GM19238 (cell line): ENCODE results near the gene NUBP2.

Source experiments
- DNase-seq: peaks from one replicate; pipeline ENCODE4 v3.0.0; 2011; ENCODE audit warnings: low spot score; ENCODE audit not compliant: insufficient read length

NUBP2 gene

GRCh38 chr16:1758923-1759322, 23.8 kb upstream of the NUBP2 start:
- no peak for DNase-seq

- DNase-seq, result no peak
Measured at GRCh38 chr16:1759511-1759910, 23.2 kb upstream of the NUBP2 start.

- no peak for DNase-seq
Measured at GRCh38 chr16:1760911-1761310, 21.8 kb upstream of the NUBP2 start.

GRCh38 chr16:1761751-1762150, 21.0 kb upstream of the NUBP2 start:
- DNase-seq, result no peak

- no peak for DNase-seq
Measured at GRCh38 chr16:1762196-1762878, 20.4 kb upstream of the NUBP2 start.

- DNase-seq, result no peak
Measured at GRCh38 chr16:1762879-1763520, 19.8 kb upstream of the NUBP2 start.

GRCh38 chr16:1763521-1764511, 18.9 kb upstream of the NUBP2 start:
- DNase-seq, result no peak

GRCh38 chr16:1764971-1765370, 17.8 kb upstream of the NUBP2 start:
- DNase-seq, result no peak

GRCh38 chr16:1765826-1766225, 16.9 kb upstream of the NUBP2 start:
- no peak for DNase-seq

GRCh38 chr16:1766231-1766630, 16.5 kb upstream of the NUBP2 start:
- DNase-seq, result no peak

GRCh38 chr16:1766701-1767100, 16.1 kb upstream of the NUBP2 start:
- DNase-seq, result no peak

- DNase-seq, result no peak
Measured at GRCh38 chr16:1767116-1767994, 15.4 kb upstream of the NUBP2 start.

GRCh38 chr16:1768061-1768766, 14.5 kb upstream of the NUBP2 start:
- no peak for DNase-seq

- no peak for DNase-seq
Measured at GRCh38 chr16:1768767-1769401, 13.9 kb upstream of the NUBP2 start.

- no peak for DNase-seq
Measured at GRCh38 chr16:1769402-1770300, 13.1 kb upstream of the NUBP2 start.

GRCh38 chr16:1770328-1771187, 12.2 kb upstream of the NUBP2 start:
- DNase-seq, result peak; percentile 69

GRCh38 chr16:1771188-1771863, 11.4 kb upstream of the NUBP2 start, which contains the start of gene NME3:
Gene NME3, minus strand, starts transcription at chr16:1771543. Its CDS starts 9 bp downstream, at chr16:1771534.
- DNase-seq, result peak; percentile 92
